ENCODE data around the gene SMAD3.
"Not testable (repeated sequence)": the region's sequence is repeated elsewhere in the genome, so short reads cannot be mapped to it uniquely, and the experiment has no call there.

The SMAD3 gene

DNA sequence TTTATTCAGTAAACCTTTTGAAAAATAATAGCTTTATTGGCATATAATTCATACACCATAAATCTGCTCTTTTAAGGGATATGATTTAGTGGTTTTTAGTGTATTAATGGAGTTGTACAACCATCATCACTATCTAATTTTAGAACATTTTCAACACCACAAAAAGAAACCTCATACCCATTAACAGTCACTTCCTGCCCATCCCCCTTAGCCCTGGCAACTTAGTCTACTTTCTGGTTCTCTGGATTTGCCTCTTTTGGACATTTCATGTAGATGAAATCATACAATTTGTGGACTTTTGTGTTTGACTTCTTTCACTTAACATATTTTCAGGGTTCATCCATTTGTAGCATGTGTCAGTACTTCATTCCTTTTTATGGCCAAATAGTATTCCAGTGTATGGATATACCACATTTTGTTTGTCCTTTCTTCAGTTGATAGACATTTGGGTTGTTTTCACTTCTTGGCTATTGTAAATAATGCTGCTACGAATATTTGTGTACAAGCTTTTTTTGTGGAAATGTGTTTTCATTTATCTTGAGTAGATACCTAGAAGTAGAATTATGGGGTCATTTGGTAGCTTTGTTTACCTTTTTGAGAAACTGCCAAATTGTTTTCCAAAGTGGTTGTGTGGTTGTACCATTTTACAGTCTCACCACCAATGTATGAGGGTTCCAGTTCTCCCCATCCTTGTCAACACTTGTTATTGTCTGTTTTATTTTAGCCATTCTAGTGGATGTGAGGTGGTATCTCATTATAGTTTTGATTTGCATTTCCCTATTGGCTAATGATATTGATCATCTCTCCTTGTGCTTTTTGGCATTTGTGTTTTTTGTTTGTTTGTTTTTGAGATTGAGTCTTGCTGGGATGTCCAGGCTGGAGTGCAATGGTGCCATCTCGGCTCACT, 45.8 kb downstream of the SMAD3 start:
- peak; percentile 82 for DNase-seq (ENCODE audit: low spot score)

DNA sequence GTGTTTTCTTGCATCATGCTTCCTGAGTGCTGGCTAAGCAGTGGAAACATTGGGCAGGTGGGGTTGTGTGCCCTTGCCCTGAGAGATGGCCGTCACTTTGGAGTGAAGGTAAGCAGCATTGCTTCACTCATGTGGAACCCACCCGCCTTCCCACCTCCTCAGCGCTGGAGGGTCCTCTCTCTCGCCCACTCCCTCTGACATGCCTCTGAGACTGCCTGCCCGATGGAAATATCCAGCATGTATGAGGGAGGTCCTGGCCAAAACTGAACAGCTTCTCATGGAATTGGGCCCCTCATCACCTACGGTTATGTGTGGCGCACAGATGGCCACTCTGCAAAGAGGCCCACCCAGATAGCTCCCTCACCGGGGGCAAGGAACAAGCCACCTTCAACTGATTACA, 48.6 kb downstream of the SMAD3 start:
- DNase-seq (ENCODE audit: low spot score) = no peak

DNA sequence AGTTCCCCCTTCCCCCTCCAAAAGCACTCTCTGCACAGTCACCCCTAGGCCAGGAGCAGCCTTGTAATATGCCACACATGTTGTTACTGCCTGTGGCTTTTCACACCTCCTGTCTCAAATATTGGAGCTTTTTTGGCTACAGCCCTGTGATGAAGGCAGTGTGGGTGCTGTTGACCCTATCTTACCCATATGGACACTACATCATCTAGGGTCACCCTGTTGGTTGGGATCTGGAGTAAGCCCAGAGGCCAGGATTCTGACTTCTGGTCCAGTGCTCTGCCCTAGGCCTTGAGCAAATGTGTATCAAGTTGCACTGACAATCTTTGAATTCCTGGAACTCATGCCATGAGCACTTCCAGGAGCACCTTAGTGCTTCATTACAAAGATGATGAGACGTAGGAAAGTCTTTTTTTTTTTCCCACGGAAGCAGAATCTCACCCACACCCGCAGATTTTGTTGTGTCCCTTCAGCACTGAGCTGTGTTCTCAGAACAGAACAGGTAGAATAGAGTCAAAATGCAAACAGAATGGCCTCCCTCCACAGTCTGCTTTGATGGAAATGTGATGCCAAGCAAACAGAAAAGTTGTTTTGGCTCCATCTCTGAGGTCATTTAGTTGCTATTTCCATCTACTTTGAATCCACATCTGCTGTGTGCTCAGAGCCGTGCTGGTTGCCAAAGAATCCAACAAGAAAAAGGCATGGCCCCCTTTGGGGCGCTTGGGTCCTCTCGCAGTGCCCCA, 49.6 kb downstream of the SMAD3 start:
- DNase-seq (ENCODE audit: low spot score) = no peak

DNA sequence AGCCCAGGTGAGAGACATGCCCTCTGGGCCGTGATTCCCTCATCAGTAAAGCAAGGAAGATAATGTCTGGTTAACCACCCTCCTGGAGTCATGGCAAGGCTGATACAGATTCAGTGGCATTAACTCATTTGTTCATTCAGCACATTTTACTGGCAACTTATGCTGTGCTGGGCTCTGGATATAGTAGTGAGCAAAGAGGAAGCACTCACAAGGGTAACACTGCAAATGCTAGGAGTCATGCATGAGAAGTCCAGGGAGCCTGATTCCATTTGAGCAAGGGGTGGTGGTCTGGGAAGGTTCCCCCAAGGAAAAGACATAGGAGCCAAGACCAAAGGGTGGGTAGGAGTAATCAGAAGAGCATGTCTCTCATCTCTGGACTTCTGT, 50.2 kb downstream of the SMAD3 start:
- no peak for DNase-seq (ENCODE audit: low spot score)

- peak; percentile 88 for DNase-seq (ENCODE audit: low spot score)
Observed at GRCh38 chr15:67116742-67117141, 51.3 kb downstream of the SMAD3 start.

DNA sequence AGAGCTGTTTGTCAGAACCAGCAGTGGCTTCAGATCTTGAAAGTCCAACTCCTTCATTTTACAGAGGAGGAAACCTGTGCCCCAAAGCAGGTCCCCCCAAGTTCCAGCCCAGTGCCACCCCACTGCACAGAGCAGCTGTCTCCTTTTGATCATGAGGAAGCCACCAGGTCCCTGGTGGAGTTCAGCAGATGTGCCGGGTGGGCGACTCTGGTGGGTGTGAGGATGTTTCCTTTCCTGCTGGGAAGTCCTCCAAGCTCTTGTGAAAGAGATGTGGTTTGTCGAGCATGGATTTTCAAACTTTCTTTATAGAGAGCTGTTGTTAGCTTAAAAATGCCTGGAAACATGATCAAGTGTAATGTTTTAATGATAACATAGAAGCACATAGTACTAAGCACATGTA, 52.0 kb downstream of the SMAD3 start:
- peak; percentile 50 for DNase-seq (ENCODE audit: low spot score)

DNA sequence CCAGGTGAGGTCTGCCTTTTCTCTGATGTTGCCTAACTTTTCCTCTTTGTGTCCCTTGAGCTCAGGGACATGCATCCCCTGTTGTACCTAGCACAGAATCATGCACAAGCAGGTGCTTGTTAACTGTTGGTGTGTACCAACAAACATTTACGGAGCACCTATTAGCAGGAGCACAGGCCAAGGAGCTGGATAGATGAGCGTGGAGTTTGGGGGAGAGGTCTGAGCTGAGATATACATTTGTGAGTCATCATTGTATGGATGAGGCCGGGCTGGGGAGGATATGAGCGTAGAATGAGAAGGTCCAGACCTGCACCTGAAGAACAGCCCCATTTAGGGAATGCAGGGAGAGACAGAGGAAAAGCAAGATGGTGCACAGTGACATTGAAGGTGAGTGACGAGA, 53.4 kb downstream of the SMAD3 start:
- DNase-seq (ENCODE audit: low spot score) = no peak

- DNase-seq (ENCODE audit: low spot score) = no peak
Observed at GRCh38 chr15:67119238-67119846, 53.9 kb downstream of the SMAD3 start.

- no peak for DNase-seq (ENCODE audit: low spot score)
Observed at GRCh38 chr15:67120009-67120838, 54.8 kb downstream of the SMAD3 start.

- peak; percentile 93 for DNase-seq (ENCODE audit: low spot score)
Observed at GRCh38 chr15:67120839-67121643, 55.6 kb downstream of the SMAD3 start.

DNA sequence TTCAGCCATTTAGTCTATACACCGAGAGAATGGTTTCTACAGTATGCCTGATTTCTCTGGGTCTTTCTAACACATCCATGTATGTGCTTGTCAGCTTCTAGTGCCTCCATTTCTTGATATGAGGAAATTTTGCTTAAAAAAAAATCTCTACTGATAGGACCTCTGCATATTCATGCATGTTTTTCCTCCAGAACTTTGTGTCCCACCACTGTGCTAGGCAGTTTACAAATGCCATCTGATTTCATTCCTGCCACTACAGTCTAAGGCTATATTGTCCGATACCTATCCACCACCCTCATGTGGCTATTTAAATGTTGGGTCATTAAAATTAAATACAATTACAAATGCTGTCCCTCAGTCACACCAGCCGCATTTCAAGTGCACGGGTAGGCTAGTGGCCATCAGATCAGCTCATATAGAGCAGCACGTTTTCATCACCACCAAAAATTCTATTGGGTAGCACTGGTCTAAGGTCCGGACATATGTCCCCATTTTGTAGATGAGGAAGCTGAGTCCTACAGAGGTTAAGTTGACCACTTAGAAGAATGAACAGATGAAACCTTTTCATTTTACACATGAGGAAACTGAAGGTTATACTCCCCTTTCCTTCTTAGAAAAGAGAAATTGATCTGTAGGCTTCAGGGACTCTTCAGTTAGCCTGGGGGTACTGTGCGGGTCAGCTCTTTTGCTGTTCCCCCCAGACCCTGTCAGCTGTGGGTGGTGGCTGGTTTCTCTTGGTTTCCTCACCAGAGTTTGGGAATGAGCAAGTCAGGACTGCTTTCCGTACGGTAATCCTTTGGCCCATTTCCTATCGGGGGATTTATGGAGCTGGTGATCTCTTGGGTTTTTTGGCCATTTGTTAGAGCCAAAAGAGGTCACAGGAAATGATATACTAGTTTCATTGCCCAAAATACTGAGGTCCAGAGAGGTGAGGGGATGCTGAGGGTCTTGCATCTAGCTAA, 56.5 kb downstream of the SMAD3 start:
- DNase-seq (ENCODE audit: low spot score) = no peak

DNA sequence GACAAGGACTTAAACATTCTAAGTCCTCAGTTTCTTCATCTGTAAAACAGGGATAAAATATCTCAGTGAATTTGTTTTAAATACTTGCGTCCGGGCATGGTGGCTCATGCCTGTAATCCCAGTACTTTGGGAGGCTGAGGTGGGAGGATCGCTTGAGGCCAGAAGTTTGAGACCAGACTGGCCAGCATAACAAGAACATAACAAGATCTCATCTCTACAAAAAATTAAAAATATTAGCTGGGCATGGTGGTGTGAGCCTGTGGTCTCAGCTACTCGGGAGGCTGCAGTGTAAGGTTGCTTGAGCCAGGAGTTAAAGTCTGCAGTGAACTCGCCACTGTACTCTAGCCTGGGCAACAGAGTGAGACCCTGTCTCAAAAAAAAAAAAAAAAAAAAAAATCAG, 57.4 kb downstream of the SMAD3 start:
- not testable (repeated sequence) for DNase-seq (ENCODE audit: low spot score)

- not testable (repeated sequence) for DNase-seq (ENCODE audit: low spot score)
Observed at GRCh38 chr15:67123291-67123690, 57.9 kb downstream of the SMAD3 start.

- no peak for DNase-seq (ENCODE audit: low spot score)
Observed at GRCh38 chr15:67124111-67124510, 58.7 kb downstream of the SMAD3 start.

DNA sequence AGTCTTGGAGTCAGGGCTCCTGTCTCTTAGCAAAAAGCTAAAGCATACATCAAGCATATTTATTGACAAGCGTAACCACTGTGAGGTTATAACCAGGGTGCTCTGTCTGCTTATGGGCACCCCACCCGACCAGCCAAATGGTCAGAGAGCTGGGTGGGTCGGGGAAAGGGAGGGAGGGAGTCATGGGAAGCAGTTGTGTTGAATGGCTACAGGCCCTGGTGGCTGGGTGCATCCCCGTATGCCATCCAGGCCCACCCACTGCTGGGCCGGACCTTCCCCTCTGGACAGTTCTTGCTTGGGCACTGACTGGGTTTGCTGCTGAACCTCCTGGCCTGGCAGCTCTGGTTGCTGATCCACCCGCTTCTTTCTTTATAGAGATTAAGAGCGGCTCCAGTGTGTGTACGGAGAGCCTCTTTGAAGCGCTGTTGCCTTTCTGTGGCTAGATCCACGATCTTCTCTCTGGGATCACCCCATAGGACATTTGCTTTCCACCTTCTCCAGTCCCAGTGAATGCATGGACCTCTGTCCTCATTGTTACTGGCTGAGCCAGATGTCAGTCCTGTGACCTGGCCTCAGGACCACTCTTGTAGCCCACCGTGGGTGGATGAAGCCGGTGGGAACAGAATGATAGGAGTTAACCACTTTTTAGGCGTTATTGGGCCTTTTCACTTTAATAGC, 59.6 kb downstream of the SMAD3 start:
- DNase-seq (ENCODE audit: low spot score) = no peak

- DNase-seq (ENCODE audit: low spot score) = peak; percentile 65
Observed at GRCh38 chr15:67125589-67126502, 60.4 kb downstream of the SMAD3 start.

GRCh38 chr15:67126551-67127330, 61.3 kb downstream of the SMAD3 start:
- peak; percentile 49 for DNase-seq (ENCODE audit: low spot score)

- DNase-seq (ENCODE audit: low spot score) = peak; percentile 94
Observed at GRCh38 chr15:67127331-67127664, 61.9 kb downstream of the SMAD3 start.
